ENCODE results near the gene TUBB6.

The TUBB6 gene

GRCh38 chr18:12372406-12372805, 64.4 kb downstream of the TUBB6 start:
- no peak for TF ChIP-seq CTCF (IDR thresholded peaks at IDR 0.05)

- no peak for TF ChIP-seq CTCF (IDR thresholded peaks at IDR 0.05)
Measured at GRCh38 chr18:12373116-12373770, 65.2 kb downstream of the TUBB6 start.

- TF ChIP-seq CTCF (IDR thresholded peaks at IDR 0.05): no peak
Measured at GRCh38 chr18:12373771-12374116, 65.7 kb downstream of the TUBB6 start.

GRCh38 chr18:12374401-12374800, 66.4 kb downstream of the TUBB6 start:
- TF ChIP-seq CTCF (IDR thresholded peaks at IDR 0.05): no peak
